OCI-LY7 (cell line): ENCODE measurements around the gene NSD1. TPM values are rescaled to one million over a fixed set of nuclear protein-coding genes. Genes with fewer than 3 reads are reported as not detected.

Source experiments
- BruUV-seq: library from RNA; stranded (reverse); fragments of 400-500 nt; replicated peaks from 2 replicates; lab custom pipeline; 2021; lab: Mats Ljungman, UMichigan
- CTCF ChIA-PET: fragments of 300-600 bp; sonication (Branson Sonifier 250); formaldehyde crosslinking; loops from one replicate; lab custom pipeline; 2022; ENCODE audit warnings: antibody characterized with exemption; ENCODE audit not compliant: unreplicated experiment; lab: Charles Lee
- POLR2A ChIA-PET: fragments of 300-600 bp; sonication (Branson Sonifier 250); formaldehyde crosslinking; loops from one replicate; lab custom pipeline; 2022; ENCODE audit warnings: antibody characterized with exemption; lab: Charles Lee
- DNase-seq: peaks from one replicate; pipeline ENCODE4 v3.0.0-alpha.2; 2015; ENCODE audit warnings: low spot score
- H2AFZ ChIP-seq: fragments of 200-600 bp; sonication (generic), shearing (Covaris generic); 2 replicates; pipeline ENCODE4 v1.6.1; 2014; ENCODE audit warnings: mild to moderate bottlenecking, antibody characterized with exemption, low read length, moderate library complexity
- H3K27ac ChIP-seq: fragments of 200-600 bp; sonication (generic); 2 replicates; pipeline ENCODE4 v1.5.1; 2014; ENCODE audit warnings: mixed run types, low read depth, mild to moderate bottlenecking, moderate library complexity, low read length, inconsistent platforms; ENCODE audit not compliant: poor library complexity, severe bottlenecking
- H3K36me3 ChIP-seq: fragments of 200-600 bp; sonication (generic); 2 replicates; pipeline ENCODE4 v1.6.1; 2014; ENCODE audit warnings: mild to moderate bottlenecking, antibody characterized with exemption, low read length, moderate library complexity, mixed read lengths; ENCODE audit not compliant: insufficient read depth
- H3K4me1 ChIP-seq: fragments of 200-600 bp; sonication (generic); 2 replicates; pipeline ENCODE4 v1.5.1; 2014; ENCODE audit warnings: mild to moderate bottlenecking, low read length; ENCODE audit not compliant: insufficient read depth, poor library complexity, severe bottlenecking
- H3K4me2 ChIP-seq: fragments of 200-600 bp; sonication (generic); 2 replicates; pipeline ENCODE4 v1.6.1; 2014; ENCODE audit warnings: mild to moderate bottlenecking, low read length
- H3K4me3 ChIP-seq: fragments of 200-600 bp; sonication (generic); 2 replicates; pipeline ENCODE4 v1.5.1; 2014; ENCODE audit warnings: mild to moderate bottlenecking, low read depth, low read length; ENCODE audit not compliant: poor library complexity, severe bottlenecking
- H3K79me2 ChIP-seq: fragments of 200-600 bp; sonication (generic); 2 replicates; pipeline ENCODE4 v1.6.1; 2016; ENCODE audit warnings: low read depth, mild to moderate bottlenecking, low read length, moderate library complexity, mixed read lengths; ENCODE audit not compliant: insufficient read depth
- H3K9me2 ChIP-seq: fragments of 200-600 bp; sonication (generic); 2 replicates; pipeline ENCODE4 v1.6.1; 2016; ENCODE audit warnings: mild to moderate bottlenecking, low read length, mixed read lengths; ENCODE audit not compliant: insufficient read depth
- H3K9me3 ChIP-seq: fragments of 200-600 bp; sonication (generic); 2 replicates; pipeline ENCODE4 v1.6.1; 2014; ENCODE audit warnings: mild to moderate bottlenecking, mixed run types, low read length, mixed read lengths
- H4K20me1 ChIP-seq: fragments of 200-600 bp; sonication (generic); 2 replicates; pipeline ENCODE4 v1.6.1; 2014; ENCODE audit warnings: mild to moderate bottlenecking, antibody characterized with exemption, low read length, moderate library complexity, mixed read lengths; ENCODE audit not compliant: insufficient read depth
- EZH2phosphoT487 ChIP-seq: fragments of 200-600 bp; sonication (generic); IDR thresholded peaks from 2 replicates; pipeline ENCODE4 v1.6.1; 2018; ENCODE audit warnings: low read depth, borderline replicate concordance, mild to moderate bottlenecking, mixed run types, antibody characterized with exemption, low read length, moderate library complexity, mixed read lengths
- intact Hi-C: fragments of 100-400 bp; cut with micrococcal nuclease; formaldehyde crosslinking; loops from one replicate; pipeline ENCODE4 v1.10.0; 2022; ENCODE audit not compliant: unreplicated experiment
- total RNA-seq, 2 experiments: library from RNA; depleted of rRNA in 1 of 2; stranded (reverse); fragments of >200 nt in 1 of 2; shearing (Covaris generic) in 1 of 2; gene quantifications; 2 replicates each; pipeline ENCODE4 v1.2.3, GENCODE V29; 2014 to 2022
- TF ChIP-seq, protein P1 (sequence below): fragments of 200-600 bp; sonication (generic); conservative IDR thresholded peaks from 2 replicates; pipeline ENCODE4 v1.5.1; 2014; ENCODE audit warnings: mild to moderate bottlenecking, antibody characterized with exemption, low read length, moderate library complexity, mixed read lengths

The NSD1 gene
- total RNA-seq, 2 experiments from 2014 or later = 64.3 to 142 TPM

DNA sequence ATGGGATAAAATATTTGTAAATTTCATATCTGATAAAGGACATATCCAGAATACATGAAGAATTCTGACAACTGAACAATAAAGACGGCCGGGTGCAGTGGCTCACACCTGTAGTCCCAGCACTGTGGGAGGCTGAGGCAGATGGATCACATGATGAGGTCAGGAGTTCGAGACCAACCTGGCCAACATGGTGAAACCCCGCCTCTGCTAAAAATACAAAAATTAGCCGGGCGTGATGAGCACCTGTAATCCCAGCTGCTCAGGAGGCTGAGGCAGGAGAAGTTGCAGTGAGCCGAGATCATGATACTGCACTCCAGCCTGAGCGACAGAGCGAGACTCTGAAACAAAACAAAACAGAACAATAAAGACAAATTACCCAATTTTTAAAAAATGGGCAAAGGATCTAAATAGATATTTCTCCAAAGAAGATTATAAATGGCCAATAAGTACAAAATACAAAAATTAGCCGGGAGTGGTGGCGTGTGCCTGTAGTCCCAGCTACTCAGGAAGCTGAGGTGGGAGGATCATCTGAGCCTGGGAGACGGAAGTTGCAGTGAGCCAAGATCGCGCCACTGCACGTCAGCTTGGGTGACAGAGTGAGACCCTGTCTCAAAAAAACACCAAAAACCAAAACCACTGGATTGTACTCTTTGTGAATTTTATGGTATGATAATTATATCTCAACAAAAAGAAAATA lies 9.6 kb upstream of the NSD1 start:
- H3K4me1 ChIP-seq = peaks cover 44% of the 10 kb centered on the region
- no peaks in the 10 kb centered on the region for H3K79me2 ChIP-seq
- TF ChIP-seq EZH2phosphoT487 = no peak
- TF ChIP-seq, protein P1, sequence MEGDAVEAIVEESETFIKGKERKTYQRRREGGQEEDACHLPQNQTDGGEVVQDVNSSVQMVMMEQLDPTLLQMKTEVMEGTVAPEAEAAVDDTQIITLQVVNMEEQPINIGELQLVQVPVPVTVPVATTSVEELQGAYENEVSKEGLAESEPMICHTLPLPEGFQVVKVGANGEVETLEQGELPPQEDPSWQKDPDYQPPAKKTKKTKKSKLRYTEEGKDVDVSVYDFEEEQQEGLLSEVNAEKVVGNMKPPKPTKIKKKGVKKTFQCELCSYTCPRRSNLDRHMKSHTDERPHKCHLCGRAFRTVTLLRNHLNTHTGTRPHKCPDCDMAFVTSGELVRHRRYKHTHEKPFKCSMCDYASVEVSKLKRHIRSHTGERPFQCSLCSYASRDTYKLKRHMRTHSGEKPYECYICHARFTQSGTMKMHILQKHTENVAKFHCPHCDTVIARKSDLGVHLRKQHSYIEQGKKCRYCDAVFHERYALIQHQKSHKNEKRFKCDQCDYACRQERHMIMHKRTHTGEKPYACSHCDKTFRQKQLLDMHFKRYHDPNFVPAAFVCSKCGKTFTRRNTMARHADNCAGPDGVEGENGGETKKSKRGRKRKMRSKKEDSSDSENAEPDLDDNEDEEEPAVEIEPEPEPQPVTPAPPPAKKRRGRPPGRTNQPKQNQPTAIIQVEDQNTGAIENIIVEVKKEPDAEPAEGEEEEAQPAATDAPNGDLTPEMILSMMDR = no peak
- H3K36me3 ChIP-seq = no peaks in the 10 kb centered on the region; the same call in 1 of the 2 replicates
- TSS peak; percentile 91 for BruUV-seq
- no peaks in the 10 kb centered on the region for H3K9me2 ChIP-seq
- H3K9me3 ChIP-seq = no peaks in the 10 kb centered on the region
- peak overlapping the region; percentile 72 for H2AFZ ChIP-seq
- H3K27ac ChIP-seq = peak overlapping the region; percentile 90
- POLR2A ChIA-PET = interaction anchor here (0.6 to 1.3 kb wide), 11 partner anchors 9 to 588 kb away, joined by 3 to 12 read pairs (median 4); partner anchors contain the start of gene NSD1
- H3K4me2 ChIP-seq = peak overlapping the region; percentile 76
- peak overlapping the region; percentile 56 for H3K4me3 ChIP-seq
- DNase-seq = peak; percentile 80
- CTCF ChIA-PET = interaction anchor here (0.5 kb wide), 1 partner anchor 279 kb away, joined by 5 read pairs; no protein-coding TSS in a partner anchor
- no peaks in the 10 kb centered on the region for H4K20me1 ChIP-seq
- intact Hi-C loops = loop anchor here (5.0 kb wide), 1 partner anchor 53 kb away; no protein-coding TSS in a partner anchor

DNA sequence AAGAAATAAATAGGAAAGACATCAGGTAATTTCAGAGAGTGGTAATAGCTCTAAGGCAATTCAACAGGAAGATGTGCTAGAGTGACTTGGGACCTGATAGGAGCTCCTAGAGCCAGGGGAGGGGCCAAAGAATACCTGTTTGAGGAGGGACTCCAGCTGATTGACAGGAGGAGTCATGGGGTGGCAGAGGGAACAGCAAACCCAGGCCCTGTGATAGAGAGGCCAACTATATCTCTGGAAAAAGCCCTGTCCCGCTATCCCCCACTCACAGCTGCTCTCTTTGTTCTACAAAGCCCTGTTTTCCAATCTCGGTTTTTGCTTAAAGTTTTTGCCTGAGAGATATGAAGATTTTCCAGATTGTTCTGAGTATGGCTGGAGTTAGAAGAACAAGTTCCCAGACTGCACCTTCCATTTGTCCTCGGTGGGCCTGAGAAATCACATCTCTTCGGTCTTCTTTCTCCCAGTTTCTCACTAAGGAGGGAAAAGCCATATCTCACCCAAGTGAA lies 9.0 kb upstream of the NSD1 start:
- intact Hi-C loops = loop anchor here (5.0 kb wide), 1 partner anchor 53 kb away; no protein-coding TSS in a partner anchor
- Histone ChIP-seq H3K36me3 (no peaks in the 10 kb centered on the region; the same call in 1 of the 2 replicates), H2AFZ (peak overlapping the region; percentile 72), H3K9me3 (no peaks in the 10 kb centered on the region), H3K4me2 (peak overlapping the region; percentile 76), H3K79me2 (no peaks in the 10 kb centered on the region), H3K9me2 (no peaks in the 10 kb centered on the region), H3K4me3 (peak overlapping the region; percentile 56), H4K20me1 (no peaks in the 10 kb centered on the region), H3K4me1 (peaks cover 50% of the 10 kb centered on the region), H3K27ac (peak overlapping the region; percentile 90)
- peak; percentile 89 for DNase-seq
- ChIA-PET POLR2A (interaction anchor here (0.6 to 1.3 kb wide), 12 partner anchors 9 to 663 kb away, joined by 3 to 12 read pairs (median 4); partner anchors contain the start of gene NSD1), CTCF (interaction anchor here (0.5 kb wide), 1 partner anchor 279 kb away, joined by 5 read pairs; no protein-coding TSS in a partner anchor)
- TSS peak; percentile 91 for BruUV-seq
- TF ChIP-seq, protein P1 = no peak
- no peak for TF ChIP-seq EZH2phosphoT487
